Left forelimb (tissue), 1 donor: ENCODE data around the gene HTT-AS.
"Not testable (repeated sequence)": the region's sequence is repeated elsewhere in the genome, so short reads cannot be mapped to it uniquely, and the experiment has no call there.

Source experiments
- DNase-seq: peaks from one replicate; pipeline ENCODE4 v3.0.0-alpha.2; 2018; ENCODE audit warnings: low spot score

The HTT-AS gene

DNA sequence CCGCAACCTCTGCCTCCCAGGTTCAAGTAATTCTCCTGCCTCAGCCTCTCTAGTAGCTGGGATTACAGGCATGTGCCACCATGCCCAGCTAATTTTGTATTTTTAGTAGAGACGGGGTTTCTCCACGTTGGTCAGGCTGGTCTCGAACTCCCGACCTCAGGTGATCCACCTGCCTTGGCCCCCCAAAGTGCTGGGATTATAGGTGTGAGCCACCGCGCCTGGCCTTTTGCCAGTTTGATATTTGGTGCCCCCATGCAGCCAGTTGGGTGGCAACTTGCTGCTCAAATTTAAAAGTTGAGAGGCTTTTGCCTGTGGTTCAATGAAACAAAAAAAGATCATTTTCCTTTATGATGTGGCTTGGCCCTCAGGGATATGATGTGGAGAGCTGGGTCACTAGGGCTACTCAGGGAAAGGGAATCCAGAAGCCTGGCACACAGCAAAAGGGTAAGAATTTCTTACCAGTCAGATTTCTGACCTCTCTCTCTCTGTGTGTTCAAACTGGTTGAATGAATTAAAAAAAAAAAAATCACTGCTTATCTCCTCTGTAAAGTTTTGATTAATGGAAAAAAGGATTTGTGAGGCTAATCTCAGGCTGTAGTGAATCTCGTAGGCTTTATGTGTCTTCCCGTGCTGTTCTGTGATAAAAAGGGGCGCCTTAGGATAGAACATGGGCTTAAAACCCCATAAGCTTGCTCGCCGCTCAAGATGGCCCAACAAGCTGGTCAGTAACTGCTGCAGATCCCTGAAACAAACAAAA is 23.0 kb downstream of the HTT-AS start:
- not testable (repeated sequence) for DNase-seq

DNA sequence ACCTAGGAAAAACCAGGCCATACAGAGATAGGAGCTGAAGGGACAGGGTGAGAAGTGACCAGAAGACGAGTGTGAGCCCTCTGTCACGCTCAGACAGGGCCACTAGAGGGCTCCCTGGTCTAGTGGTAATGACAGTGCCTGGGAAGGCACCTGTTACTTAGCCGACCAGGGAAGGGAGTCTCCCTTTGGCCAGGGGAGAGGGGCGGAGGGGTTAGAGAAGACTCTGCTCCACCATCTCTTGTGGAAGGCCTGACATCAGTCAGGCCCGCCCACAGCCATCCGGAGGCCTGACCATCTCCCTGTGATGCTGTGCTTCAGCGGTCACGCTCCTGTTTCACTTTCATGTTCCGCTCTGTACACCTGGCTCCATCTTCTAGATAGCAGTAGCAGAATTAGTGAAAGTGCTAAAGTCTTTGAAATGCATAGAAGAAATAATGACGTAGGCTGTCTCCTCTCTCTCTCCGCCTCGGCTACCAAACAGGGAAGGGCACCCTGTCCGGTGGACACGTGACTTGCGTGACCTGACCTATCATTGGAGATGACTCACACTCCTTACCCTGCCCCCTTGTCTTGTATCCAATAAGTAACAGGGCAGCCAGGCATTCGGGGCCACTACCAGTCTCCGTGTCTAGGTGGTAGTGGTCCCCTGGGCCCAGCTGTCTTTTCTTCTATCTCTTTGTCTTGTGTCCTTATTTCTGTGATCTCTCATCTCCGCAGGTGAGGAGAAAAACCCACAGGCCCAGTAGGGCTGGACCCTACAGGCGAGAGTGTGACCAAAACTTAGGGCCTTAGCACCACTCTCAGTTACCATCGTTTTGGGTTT is 26.7 kb downstream of the HTT-AS start:
- no peak for DNase-seq

DNA sequence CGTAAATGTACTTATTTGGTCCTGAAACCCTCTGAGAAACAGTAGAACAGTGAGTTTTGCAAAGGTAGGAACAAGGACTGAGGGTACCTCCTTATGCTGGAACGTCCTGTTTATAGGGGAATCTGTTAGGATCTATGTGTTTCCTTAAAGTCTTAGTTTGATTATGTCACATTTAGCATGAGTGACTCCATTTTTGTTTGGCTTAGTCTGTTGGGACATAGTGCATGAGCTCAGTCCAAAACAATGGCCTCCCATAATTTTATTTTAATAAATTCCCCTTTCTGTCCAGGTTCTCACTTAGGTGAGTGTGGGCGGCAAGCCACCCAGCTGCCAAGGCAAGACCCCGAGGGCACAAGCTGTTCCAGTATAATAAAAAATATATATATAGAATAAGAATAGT is 27.7 kb downstream of the HTT-AS start:
- DNase-seq = no peak

DNA sequence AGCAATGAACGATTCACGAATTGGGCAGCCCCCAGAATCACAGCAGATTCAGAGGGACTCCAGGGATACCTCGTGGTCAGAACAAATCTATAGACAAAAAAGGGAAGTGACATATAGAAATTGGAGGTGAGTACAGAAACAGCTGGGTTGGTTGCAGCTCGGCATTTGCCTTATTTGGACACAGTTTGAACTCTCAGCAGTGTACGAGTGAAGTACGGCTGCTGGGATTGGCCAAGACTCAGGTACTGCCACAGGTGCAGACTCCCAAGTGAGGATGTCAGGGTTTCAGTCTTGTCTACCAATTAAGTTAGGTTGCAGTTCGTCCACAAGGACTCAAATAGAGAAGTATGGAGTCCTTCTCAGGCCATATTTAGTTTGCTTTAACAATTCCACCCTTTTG is 28.2 kb downstream of the HTT-AS start:
- DNase-seq = no peak

DNA sequence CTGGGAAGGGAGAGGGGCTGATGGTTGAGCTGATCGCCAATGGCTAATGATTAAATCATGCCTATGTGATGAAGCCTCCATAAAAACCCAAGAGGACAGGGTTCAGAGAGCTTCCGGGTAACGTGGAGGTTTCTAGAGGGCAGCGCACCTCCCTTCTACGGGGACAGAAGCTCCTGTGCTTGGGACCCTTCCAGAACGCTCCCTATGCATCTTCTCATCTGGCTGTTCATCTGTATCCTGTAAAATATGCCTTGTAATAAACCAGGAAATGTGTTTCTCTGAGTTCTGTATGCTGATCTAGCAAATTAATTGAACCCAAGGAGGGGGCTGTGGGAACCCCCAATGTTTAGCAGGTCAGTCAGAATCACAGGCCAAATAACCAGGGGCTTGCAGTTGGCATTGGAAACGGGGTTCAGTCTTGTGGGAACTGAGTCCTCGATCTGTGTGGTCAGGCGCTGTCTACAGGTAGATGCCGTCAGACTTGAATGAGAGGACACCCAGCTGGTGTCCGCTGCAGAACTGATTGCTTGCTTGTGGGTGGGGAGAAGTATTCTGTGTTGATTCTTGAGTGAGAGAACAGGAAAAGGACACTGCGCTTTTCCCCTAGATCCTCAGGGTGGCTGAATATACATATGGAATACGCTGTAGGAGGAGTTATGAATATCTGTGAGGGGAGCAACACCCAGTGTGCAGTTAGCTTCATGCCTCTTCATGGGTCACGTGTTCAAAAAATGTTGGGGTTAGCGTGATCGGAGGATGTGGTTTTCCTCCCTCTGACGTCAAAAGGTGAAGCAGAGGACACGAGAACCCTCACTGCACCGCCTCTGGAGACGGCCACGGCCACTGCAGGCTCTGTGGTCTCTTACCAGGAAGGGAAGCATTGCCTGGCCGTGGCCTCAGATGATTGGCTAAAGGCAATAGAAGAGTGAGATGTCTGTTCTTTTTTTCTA is 29.2 kb downstream of the HTT-AS start:
- DNase-seq = no peak

DNA sequence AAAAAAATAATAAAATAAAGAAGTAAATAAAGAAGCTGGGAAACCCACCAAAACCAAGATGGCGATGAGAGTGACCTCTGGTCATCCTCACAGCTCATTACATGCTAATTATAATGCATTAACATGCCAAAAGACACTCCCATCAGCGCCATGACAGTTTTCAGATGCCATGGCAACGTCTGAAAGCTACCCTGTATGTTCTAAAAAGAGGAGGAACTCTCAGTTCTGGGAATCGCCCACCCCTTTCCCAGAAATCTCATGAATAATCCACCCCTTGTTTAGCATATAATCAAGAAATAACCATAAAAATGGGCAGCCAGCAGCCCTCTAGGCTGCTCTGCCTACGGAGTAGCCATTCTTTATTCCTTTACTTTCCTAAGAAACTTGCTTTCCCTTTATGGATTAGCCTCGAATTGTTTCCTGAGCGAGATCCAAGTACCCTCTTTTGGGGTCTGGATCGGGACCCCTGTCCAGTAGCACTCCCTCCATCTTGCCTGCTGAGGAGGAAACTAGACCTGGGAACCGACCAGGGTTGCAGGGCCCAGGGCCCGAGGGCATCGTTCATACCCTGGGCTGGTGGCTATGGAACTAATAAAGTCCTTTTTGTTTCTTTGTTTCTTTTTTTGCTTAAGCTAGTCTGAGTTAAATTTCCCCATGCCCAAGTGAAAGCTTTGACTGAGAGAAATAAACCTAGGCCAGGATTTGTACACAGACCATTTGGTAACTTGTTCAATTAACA is 30.9 kb downstream of the HTT-AS start:
- no peak for DNase-seq

DNA sequence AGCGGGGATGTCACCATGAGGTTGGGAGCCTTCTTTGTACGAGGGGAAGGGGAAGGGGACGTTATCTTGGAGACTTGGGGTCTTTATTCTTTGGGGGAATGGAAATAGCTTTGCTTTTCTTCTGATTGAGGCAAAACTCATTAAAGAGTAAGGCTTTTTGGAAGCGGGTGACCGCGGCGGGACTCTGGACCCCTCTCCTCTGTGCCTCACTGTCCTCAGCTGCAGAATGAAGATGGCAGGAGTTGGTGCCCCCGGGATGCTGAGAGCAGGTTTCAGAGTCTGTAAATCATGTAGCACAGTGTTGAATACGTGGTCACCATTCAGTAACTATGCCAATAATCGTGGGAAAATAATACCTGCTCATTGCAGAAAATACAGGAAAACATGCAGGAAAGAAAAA is 32.1 kb downstream of the HTT-AS start:
- no peak for DNase-seq

DNA sequence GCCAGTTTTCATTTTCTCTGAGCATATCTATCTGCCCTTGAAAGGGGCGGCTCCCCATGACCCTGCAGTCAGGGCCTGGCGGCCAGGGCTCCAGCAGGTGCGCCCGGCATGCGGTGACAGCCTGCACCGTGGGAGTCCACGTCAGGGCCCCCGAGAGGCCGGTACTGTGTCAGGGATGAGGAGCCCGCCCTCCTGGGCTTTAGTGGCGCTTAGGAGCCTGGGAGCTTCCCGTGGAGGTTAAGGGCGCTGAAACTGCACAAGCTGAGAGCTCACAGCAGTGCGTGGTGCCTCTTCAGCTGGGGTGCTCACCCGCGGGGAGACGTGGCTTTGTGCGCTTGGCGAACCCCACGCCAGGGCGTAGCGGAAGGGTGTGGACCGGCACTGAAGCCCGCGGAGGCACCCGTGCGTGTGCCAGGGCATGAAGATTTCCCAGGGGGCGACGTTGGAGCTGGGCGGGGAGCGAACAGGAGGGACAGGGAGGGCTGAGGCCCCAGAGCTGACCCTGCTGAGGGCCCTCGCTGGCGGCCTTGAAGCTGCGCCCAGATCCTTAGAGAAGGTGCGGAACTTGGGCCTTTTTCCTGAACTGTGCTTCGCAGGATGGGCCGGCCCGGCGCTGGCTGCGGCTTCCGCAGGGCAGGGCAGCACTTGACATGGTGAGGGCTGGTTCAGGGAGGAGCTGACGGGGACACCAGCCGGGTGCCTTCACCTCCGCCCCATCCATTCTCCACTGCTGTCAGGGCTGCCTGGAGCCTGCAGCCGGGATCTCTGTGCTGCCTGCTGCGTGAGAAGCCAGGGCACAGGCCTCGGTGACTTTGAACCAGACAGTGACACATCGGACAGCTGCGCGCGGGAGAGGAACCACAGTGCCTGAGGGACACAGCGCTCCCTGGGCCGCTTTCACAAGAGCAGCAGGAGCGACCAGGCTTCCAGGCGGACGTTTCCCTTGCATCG is 32.9 kb downstream of the HTT-AS start:
- DNase-seq = no peak

DNA sequence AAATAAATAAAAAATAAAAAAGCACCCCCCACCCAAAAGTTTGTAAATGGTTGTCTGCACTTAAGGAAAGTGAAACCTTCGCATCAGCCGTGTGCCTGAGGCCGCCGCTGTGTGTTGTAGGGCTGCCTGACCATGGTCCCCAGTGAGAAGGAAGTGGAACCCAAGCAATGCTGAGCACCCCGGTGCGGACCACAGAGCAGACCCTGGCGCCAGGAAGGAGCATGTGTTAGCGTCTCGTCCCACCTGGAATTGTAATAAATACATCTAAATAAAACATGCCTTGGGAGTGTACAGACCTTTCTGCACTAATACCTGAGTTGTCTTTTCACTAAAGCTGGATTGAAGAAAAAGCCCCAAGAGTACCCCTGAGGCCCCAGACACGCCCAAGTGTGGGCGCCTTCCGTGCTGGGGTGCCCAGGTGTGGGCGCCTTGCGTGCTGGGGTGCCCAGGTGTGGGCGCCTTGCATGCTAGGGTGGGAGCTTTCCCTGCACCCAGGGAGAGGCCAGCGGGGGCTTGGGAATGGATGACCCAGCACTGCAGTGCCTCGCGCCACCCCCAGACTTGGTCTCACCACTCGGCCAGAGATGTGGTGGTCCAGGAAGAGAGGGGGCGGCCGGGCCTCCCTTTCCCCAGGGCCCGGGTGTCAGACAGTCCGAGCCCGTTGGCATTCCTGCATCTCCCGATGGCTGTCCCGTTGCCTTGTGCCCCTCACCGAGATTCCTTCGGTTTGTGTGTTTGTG is 33.7 kb downstream of the HTT-AS start:
- DNase-seq = no peak

DNA sequence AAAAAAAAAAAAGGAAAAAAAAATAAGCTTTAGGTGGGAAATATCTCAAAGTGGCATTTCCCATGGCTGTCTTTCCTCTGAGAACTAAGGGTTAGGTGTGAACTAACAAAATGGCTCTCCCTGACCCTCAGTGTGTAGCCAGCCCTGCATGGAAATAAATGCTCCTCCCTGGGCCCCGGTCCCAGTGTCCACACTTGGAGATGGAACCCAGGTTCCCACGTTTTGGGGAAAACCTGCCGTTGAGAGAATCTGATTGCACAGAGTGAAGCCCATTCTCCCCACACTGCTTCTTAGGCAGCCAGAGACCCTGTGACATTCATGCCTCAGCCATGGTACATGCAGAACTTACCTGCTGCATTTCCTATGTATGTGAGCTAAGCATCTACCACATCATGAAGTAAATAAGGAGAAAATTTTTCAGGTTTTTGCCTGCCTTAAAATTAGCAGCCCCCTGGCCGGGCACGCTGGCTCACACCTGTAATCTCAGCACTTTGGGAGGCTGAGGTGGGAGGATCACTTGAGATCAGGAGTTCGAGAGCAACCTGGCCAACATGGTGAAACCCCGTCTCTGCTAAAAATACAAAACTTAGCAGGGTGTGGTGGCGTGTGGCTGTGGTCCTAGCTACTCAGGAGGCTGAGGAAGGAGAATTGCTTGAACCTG is 34.5 kb downstream of the HTT-AS start:
- DNase-seq = no peak

DNA sequence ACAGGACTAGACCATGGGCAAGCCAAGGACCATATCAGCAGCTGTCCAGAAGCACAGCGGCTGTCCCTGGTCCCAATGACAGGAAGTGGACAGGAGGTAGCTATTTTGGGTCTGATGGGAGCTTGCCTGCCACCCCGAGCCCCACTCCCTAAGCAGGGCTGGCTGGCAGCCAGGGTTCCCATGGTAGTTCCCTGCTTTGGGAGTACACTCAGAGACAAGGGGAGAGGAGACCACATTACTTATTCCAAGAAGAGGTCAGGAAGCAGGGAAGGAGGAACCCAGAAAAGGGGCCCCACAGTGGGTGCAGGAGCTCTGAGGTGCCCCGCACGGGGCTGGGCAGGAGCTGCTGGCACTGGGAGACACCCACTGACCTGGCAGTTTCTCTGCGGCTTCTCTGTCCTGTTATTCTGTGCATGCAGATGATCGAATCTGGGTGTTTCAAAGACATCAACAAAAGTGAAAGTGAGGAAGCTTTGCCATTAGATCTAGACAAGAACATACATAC is 36.3 kb downstream of the HTT-AS start:
- DNase-seq = no peak

DNA sequence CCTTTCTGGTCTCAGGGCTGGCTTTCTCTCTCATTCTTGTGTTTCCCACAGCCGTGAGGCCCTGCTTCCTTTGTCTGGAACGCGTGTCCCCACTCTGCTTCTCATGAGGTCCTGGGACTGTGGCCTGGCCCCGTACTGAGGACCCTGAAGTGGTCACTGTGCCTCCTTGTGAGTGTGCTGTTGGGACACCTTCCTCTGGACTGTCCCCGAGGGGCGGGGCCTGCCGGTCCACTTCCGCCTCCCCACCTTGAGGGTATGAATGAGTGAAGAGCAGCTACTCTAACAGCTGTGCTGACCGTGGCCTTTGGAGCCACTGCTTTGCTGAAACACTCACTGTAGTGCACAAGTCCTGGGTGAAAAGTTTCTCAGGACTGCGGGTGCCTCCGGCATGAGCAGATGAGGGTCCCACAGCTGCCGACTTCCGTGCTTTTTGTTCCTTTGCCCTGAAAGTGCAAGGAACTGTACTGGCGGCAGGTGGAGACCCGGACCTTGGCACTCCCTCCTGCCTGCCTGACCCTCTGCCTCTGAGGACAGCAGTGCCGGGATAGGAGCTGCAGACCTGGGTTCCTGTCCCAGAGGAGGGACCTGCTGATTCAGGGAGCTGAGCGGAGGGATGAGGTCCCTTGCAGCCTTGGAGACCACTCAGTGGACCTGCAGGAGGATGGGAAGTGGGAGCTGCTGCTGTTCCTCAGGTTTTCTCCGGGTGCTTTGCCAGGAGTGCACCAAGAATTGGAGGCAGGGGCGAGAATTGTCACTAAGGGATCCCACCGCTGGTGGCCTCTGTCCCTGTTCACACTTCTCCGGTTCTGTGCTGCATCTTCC is 38.0 kb downstream of the HTT-AS start:
- DNase-seq = no peak

DNA sequence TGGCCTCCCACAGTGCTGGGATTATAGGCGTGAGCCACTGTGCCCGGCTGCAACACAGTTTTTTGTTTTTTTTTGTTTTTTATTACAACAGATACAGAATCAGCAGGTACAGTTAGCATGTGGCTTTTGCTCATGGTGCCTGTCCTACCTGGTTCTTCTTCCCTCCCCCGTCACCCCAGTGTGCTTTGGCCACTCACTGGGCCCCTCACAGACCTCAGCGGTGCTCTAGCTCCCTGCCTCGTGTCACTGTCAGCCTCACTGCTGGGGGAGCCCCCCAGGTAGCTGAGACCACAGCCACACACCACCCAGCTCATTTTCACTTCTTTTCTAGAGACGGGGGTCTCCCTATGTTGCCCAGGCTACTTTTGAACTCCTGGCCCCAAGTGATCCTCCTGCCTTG is 38.7 kb downstream of the HTT-AS start:
- no peak for DNase-seq

DNA sequence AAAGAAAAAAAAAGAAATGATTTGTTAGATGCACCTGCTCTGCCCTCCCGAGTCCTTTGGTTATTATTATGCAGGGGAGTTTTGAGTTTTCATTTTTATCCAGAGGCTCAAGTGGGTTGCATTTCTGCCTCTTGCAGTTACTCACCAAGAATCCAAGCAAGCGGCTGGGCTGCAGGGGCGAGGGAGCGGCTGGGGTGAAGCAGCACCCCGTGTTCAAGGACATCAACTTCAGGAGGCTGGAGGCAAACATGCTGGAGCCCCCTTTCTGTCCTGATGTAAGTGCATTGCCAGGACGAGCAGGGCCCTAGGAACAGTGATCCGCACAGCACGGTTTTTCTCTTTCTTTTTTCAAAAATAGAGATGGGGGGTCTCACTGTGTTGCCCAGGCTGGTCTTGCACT is 39.1 kb downstream of the HTT-AS start:
- no peak for DNase-seq

DNA sequence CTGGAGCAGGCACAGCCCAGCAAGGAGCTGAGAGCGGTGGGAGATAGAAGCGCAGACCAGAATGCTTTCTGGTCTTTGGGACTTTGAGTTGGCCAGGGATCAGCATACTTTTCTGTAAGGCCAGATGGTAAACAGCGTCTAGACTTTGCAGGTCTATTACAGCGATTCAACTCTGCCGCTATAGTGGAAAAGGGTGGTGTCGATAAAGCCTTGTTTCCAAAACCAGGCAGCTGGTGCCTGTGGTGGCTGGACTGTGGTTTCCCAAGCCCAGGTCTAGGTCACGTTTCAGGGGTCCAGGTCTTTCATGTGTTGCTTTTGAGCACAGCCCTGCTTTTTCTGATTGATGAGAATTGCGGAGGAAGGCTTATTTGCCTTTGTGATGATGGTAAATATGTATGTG is 40.1 kb downstream of the HTT-AS start:
- DNase-seq = no peak

DNA sequence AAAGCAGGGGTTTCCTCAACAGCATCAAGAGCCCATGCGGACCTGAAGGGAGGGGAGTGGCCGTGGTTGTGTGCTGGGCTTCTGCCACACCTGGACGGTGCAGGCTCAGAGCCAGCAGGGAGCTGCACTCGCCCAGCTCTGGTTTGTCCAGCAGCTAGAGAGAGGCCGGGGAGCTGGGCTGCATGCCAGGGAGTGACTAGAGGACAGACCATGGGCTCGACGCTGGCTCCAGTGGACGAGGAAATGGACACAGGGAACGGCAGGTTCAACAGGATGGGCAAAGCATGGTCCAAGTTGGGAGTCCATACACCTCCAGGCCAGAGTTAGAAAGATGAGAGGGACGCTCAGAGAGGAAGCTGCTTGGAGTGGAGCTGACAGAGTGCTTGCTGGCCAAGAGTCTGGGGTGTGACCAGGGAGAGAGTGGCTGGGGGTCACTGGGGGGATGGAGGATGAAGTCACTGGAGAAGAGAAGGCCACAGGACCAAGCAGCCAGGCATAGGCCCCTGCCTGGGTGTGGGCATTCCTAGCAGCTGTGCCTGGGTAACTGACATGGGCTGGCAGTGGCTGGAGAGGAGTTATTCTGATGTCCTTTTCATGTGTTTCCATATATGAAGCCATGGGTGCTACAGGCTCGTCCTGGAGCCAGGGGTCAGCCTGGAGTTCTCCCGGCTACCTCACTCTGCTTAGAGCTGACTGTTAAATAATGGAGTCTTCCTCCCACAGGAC is 42.8 kb downstream of the HTT-AS start:
- DNase-seq = no peak

DNA sequence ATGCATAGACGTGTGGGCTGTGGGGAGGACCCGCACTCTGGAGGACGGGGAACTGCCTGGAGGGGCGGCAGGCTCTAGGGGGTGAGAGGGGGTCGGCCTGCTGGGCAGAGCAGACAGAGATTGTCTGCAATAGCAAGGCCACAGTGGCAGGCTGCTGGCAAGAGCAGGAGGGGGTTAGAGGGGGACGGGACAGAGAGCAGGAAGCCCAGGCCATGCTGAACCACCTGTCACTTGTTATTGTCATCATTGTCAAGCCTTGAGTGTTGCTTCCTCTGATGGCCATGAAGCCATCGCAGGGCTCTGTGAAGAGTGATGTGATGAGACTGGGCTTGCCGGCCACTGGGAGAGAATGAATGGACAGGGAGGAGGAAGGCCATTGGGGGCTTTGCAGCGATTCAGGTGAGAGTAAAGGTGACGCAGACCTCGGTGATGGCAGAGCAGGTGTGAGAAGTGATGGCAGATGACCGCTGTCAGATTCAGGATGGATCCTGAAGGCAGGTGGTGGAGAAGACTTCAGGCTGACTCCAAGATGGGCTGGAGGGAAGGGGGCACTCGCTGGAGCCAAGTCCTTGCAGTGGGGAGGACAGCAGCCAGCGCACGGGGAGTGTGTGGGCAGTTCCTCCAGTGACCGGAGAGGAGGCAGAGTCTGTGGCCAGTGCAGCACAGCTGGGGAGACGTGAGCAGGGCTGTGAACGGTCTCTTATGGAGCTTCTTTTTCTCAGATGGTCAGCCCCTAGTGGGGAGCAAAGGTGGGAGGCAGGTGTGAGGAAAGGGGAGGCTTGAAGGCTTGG is 43.6 kb downstream of the HTT-AS start:
- DNase-seq = no peak
